Mesodermal cell (in vitro differentiated cells): ENCODE data around the gene TMEM33.

Experiments
- H3K27ac ChIP-seq: 2 replicates; pipeline ENCODE4 v1.7.0; 2013; ENCODE audit warnings: mild to moderate bottlenecking, low read depth, low read length, moderate library complexity; ENCODE audit not compliant: severe bottlenecking
- H3K36me3 ChIP-seq: 2 replicates; pipeline ENCODE4 v1.7.1; 2013; ENCODE audit warnings: mild to moderate bottlenecking, low read length, moderate library complexity; ENCODE audit not compliant: control insufficient read depth, insufficient read depth
- H3K4me1 ChIP-seq: one replicate; pipeline ENCODE4 v1.7.1; 2013; ENCODE audit warnings: mild to moderate bottlenecking, low read length; ENCODE audit not compliant: insufficient read depth, control insufficient read depth, poor library complexity, severe bottlenecking
- H3K4me3 ChIP-seq: 2 replicates; pipeline ENCODE4 v1.7.0; 2013; ENCODE audit warnings: low read length, control low read depth, mild to moderate bottlenecking; ENCODE audit not compliant: insufficient read depth, poor library complexity, severe bottlenecking; ENCODE audit errors: extremely low read depth
- H3K9me3 ChIP-seq: 2 replicates; pipeline ENCODE4 v1.7.1; 2013; ENCODE audit warnings: mild to moderate bottlenecking, low read length, moderate library complexity; ENCODE audit not compliant: control insufficient read depth
- WGBS, 2 experiments: methylation state at CpG; one replicate each; pipeline ENCODE4 v1.1.5; 2013; ENCODE audit warnings: missing lambda C conversion rate in 2 of 2; ENCODE audit not compliant: insufficient coverage in 2 of 2; 5-methylcytosine and 5-hydroxymethylcytosine counted together

The TMEM33 gene

DNA sequence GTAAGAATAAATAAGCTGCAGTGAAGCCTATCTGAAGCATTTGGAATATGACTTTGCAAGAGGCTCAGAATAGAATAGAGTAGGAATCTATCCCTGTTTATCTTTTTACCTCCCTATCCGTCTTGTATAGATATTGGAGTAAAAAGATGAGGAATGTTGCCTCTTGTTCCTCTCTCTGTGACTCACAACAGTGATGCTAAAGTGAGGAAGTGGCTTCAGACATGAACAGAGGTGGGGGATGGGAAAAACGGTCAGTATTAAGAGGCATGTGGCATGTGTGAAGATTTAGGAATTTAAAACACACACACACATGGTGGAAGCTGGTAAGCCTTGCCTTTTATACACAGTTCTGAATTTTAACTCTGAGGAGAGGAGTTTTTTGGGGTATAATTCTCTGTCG is 42.5 kb downstream of the TMEM33 start:
- Histone ChIP-seq H3K36me3 (no peaks in the 10 kb centered on the region), H3K4me1 (no peaks in the 10 kb centered on the region), H3K27ac (no peak overlapping the region), H3K9me3 (no peaks in the 10 kb centered on the region), H3K4me3 (no peak overlapping the region)
- WGBS, 2 experiments: 80 to 100% methylated on average over 1 of the region's 3 CpGs

DNA sequence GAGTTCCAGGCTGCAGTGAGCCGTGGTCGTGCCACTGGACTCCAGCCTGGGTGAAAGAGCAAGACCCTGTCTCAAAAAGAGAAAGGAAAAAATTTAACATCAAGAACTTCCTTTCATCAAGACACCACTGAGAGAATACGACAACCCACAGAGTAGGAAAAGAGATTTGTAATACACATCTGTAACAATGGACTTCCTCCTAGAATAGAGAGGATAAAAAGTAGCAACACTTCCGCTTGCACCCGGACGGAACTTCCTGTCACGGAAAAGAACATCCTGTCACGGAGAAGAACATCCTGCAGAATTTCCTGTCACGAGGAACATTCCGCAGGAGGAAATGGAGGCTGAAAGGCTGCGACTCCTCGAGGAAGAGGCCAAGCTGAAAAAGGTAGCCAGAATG is 46.2 kb downstream of the TMEM33 start, which contains the start of gene DCAF4L1:
TSS of gene DCAF4L1 (plus strand) at position 301 of the 400 bp plus-strand sequence. CDS start at position 338, 37 bp downstream.
- no peak within 1 kb of the TSS for H3K4me3 ChIP-seq
- 92 to 97% methylated on average over 10 of the region's 12 CpGs for WGBS, 2 experiments
- no peaks in the 10 kb centered on the region for H3K4me1 ChIP-seq
- no peak within 1 kb of the TSS for H3K27ac ChIP-seq
- H3K36me3 ChIP-seq: no peaks in the 10 kb centered on the region
- H3K9me3 ChIP-seq: no peaks in the 10 kb centered on the region

DNA sequence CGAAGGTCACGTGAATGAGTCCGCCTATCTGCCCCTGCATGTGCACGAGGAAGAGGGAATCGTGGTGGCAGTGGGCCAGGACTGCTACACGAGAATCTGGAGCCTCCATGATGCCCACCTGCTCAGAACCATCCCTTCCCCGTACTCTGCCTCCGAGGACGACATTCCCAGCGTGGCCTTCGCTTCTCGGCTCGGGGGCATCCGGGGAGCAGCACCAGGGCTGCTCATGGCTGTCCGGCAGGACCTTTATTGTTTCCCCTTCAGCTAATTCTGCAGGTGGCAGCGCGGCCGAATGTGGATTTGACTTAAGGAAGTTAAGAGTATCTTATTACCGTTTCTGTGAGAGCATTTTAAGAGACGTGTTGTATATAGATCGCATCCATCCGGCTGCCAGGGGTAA is 47.5 kb downstream of the TMEM33 start:
- Histone ChIP-seq H3K36me3 (no peaks in the 10 kb centered on the region), H3K4me3 (no peak overlapping the region), H3K27ac (no peak overlapping the region), H3K4me1 (no peaks in the 10 kb centered on the region), H3K9me3 (no peaks in the 10 kb centered on the region)
- 93 to 97% methylated on average over 18 to 22 of the region's 22 CpGs for WGBS, 2 experiments

DNA sequence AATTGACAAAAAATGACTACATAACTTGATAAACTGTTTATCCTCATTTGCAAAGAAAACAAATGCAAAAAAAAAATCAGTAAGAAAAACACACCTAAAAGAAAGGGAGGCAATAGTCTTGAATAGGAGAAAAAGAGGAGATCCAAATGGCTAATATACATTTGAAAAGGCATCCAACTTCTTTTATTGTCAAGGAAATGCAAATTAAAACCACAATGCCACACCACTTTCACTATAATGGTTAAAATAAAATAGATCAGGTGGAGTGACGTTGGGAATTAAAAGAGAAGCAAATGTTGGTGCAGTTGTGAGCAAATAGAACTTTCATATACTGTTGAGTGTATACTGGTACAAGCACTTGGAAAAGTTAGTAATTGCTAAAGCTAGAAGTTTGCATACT is 49.9 kb downstream of the TMEM33 start:
- H3K27ac ChIP-seq: no peak overlapping the region
- 50% methylated on average over 1 of the region's 1 CpG; no CpG with 5 or more reads in 1 of the 2 experiments for WGBS, 2 experiments
- no peak overlapping the region for H3K4me3 ChIP-seq
- H3K9me3 ChIP-seq: no peaks in the 10 kb centered on the region
- H3K4me1 ChIP-seq: no peaks in the 10 kb centered on the region
- no peaks in the 10 kb centered on the region for H3K36me3 ChIP-seq

DNA sequence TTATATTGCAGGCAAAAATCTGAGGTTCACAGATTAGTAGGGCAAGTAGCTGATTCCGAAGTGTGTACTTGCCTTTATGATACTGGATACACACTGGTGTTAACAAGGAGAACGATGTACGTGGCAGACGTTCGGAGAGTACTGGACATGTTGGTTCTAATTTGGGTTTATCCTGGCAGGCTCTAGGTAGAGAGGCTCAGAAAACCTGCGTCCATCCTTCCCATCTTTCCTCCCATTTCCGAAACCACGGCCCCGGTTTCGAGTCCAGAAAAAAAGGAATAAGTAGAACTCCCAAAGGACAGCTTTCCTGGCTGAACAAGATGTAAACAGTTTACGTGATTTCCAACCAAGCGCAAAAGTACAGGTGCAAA is 54.8 kb downstream of the TMEM33 start:
- Histone ChIP-seq H3K4me3 (peak overlapping the region; percentile 88), H3K36me3 (no peaks in the 10 kb centered on the region), H3K27ac (no peak overlapping the region), H3K4me1 (no peaks in the 10 kb centered on the region), H3K9me3 (no peaks in the 10 kb centered on the region)
- whole genome bisulfite sequencing, 2 experiments: 0 to 1% methylated on average over 5 to 11 of the region's 12 CpGs

DNA sequence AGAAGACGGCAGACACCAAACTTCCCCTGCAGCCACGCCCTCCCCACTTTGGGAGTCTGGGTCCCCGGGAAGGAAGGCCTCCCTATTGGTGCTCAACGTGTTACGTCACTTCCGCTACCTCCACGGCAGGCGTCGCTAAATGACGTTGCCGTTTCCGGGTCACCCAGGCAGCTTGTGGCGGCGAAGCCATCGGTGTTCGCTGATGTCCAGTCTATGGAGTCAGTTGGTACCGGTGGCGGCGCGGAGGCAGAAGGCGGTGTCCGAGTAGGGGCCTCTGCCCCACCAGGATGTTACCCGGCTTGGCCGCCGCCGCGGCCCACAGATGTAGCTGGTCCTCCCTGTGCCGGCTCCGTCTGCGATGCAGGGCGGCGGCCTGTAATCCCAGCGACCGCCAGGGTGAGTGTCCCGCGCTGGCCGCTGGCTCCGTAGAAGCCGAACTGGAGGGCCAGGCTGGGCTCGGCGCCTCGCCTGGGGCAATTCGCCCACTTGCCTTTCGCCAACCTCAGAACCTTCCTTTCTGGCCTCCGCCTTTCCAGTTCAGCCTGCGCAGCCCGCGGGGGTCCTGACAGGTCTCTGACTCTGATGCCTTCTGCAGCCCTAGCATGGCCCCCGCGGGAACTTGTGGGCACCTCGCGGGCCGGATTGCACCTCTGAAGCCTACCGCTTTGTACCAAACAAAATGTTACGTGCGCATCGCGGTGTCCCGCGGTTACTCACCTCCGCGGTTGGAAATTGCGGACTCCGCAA is 55.3 kb downstream of the TMEM33 start, which contains the start of gene SLC30A9:
TSS of gene SLC30A9 (plus strand) at position 166 of the 747 bp plus-strand sequence. CDS start at position 288, 122 bp downstream.
- Histone ChIP-seq H3K4me3 (peak within 1 kb of the TSS; percentile 88), H3K4me1 (no peaks in the 10 kb centered on the region), H3K9me3 (no peaks in the 10 kb centered on the region), H3K27ac (peak within 1 kb of the TSS; percentile 69), H3K36me3 (peaks cover 4% of the 10 kb centered on the region)
- WGBS, 2 experiments: 0% methylated on average over 56 to 58 of the region's 64 CpGs

DNA sequence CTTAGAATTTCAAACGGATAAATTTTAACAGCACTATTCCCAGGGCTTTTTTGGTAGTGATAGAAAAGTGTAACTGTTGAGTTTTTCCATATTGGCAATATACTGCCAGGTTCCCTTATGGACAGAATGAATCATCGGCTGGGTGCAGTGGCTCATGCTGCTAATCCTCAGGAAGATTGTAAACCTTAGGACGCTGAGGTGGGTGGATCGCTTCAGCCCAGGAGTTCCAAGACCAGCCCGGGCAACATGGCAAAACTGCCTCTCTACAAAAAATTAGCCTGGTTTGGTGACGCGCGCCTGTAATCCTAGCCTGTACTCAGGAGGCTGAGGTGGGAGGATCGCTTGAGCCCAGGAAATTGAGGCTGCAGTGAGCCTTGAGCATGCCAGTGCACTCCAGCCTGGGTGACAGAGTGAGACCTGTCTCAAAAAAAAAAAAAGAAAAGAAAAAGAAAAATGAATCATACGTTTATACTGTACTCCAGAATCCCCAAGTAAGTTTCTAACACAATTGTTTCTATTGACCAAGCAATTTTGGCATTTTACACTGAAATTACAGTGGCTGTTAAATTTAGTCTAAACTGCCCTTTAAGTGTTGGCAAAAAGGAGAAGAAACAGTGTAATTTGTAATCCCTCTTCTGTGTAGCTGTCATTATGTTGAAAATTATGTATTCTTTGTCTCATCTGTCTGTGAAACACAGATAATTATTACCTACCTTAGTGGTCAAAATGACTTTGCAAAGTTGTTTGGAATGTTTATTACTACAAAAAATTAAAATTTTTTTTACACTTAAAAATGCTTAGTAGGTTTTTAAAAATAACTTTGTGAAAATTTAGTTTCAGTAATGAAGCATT is 56.9 kb downstream of the TMEM33 start:
- Histone ChIP-seq H3K27ac (no peak overlapping the region), H3K9me3 (no peaks in the 10 kb centered on the region), H3K4me1 (no peaks in the 10 kb centered on the region), H3K36me3 (peaks cover 9% of the 10 kb centered on the region), H3K4me3 (peak overlapping the region; percentile 88)
- WGBS, 2 experiments: 87 to 93% methylated on average over 7 of the region's 10 CpGs

DNA sequence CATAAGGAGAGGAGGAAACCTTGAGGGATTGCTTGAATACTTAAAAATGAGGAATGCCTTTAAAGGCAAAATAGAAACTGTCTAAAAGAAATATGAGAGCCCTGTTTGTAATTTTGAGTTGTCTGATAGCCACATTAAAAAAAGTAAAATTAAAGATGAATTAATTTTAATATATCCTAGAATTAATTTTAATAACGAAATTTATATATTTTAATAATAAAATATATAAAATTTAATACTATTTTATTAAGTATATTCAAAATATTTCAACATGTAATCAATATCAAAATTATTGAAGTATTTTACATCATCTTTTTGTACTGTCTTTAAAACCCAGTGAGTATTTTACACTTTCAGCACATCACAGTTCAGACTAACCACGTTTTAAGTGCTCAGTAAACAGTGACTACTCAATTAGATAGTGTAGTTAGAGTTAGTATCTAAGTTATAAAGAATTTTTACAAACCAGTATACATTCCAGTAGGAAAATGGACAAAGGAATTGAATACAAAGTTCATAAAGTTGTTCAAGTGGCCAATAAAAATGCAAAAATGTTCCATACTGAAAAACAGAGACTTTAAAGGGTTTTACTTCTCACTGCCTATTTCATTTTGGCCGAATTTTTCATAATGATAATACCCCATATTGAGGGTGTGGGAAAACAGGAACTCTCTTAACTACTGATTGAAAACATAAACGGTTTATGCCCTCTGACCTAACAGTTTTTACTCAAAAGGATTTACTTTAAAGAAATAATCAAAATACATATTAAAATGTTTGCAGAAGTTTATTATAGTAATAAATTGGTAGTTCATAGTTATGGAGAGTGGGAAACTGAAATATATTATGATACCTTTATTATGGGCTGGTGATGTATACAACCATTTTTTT is 58.0 kb downstream of the TMEM33 start:
- Histone ChIP-seq H3K27ac (no peak overlapping the region), H3K4me1 (no peaks in the 10 kb centered on the region), H3K9me3 (no peaks in the 10 kb centered on the region), H3K4me3 (no peak overlapping the region), H3K36me3 (peaks cover 14% of the 10 kb centered on the region)
- WGBS, 2 experiments: no CpG with 5 or more reads among the region's 4 CpGs

DNA sequence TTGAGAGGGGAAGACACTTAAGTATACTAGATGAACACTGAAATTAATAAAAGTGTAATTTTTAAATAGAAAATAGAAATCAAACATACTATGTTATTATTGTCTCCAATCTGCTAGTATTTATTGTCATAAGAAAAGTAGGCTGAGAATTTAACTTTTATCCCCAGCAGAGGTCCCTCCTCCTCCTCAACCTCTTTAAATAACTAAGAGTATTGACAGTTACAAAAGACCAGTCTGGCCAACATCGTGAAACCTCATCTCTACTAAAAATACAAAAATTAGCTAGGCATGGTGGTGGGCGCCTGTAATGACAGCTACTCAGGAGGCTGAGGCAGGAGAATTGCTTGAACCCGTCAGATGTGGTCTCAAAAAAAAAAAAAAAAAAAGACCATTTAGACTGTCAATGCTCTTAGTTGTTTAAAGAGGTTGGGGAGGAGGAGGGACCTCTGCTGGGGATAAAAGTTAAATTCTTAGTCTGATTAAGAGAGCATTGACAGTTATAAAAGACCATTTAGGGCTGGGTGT is 59.3 kb downstream of the TMEM33 start:
- no peaks in the 10 kb centered on the region for H3K4me1 ChIP-seq
- H3K4me3 ChIP-seq: no peak overlapping the region
- peaks cover 21% of the 10 kb centered on the region for H3K36me3 ChIP-seq
- no peak overlapping the region for H3K27ac ChIP-seq
- no peaks in the 10 kb centered on the region for H3K9me3 ChIP-seq
- 100% methylated on average over 1 to 2 of the region's 3 CpGs for WGBS, 2 experiments

DNA sequence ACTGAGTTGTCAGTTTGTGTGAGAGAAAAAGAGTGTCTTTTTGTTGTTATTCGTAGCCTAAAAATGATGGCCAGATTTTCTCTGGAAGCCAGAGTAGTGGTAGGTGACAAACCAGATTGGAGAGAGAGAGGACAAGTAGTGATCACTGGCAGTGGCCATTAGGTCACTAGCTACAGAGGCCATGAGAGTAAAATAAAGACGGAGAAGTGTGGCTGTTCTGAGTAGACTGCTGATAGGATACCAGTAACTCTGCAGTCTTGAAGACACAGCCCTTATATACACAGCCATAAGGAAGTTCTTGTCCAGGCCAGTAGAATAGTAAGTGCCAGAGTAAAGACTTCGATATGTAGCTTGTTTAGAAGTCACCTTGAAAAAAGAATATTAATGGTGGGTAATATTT is 62.8 kb downstream of the TMEM33 start:
- no peaks in the 10 kb centered on the region for H3K9me3 ChIP-seq
- H3K36me3 ChIP-seq: peaks cover 21% of the 10 kb centered on the region
- H3K4me3 ChIP-seq: no peak overlapping the region
- WGBS, 2 experiments: 90 to 100% methylated on average over 2 of the region's 3 CpGs
- no peaks in the 10 kb centered on the region for H3K4me1 ChIP-seq
- H3K27ac ChIP-seq: no peak overlapping the region
